GM13977 (cell line): Measurements from ENCODE around the gene C1S.
"Not testable (repeated sequence)": the region's sequence is repeated elsewhere in the genome, so short reads cannot be mapped to it uniquely, and the experiment has no call there.

Source experiments
- DNase-seq: peaks from one replicate; pipeline ENCODE4 v3.0.0; 2012; ENCODE audit warnings: low spot score
- CTCF ChIP-seq: IDR thresholded peaks from 2 replicates; pipeline ENCODE4 v1.5.1; 2012; ENCODE audit warnings: mild to moderate bottlenecking, control low read depth; ENCODE audit not compliant: insufficient read depth; ENCODE audit errors: extremely low read depth, missing control alignments
- in situ Hi-C: fragments of 300-500 bp; cut with MboI; formaldehyde crosslinking; loops from one replicate; pipeline ENCODE4 v1.12.0; 2022; ENCODE audit warnings: low sequenced_read_pairs, low pct_unique_long_range_greater_than_20kb, mixed read lengths, inconsistent platforms; ENCODE audit not compliant: unreplicated experiment

Gene C1S

DNA sequence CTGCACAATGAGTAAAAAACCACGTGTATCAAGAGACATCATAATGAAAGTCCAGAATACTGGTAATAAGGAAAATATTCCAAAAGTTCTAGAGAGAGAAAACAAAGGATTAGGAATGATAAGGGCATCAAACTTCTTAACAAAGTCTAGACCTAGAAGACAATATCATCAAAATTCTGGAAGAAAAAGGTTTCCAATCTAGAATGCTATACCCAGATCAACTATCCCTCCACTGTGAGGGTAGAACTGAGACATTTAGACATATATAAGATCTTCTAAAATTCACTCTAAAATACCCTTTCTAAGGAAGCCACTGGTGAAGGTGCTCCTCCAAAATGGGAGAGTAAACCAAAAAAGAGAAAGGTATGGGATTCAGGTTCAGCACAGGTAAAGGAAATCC is 45.6 kb downstream of the C1S start:
- in situ Hi-C loops: loop anchor here (25.0 kb wide), 1 partner anchor 169 kb away; the partner anchor contains the start of genes ATN1, C12orf57 and RNU7-1
- no peak for DNase-seq
- no peak for TF ChIP-seq CTCF

DNA sequence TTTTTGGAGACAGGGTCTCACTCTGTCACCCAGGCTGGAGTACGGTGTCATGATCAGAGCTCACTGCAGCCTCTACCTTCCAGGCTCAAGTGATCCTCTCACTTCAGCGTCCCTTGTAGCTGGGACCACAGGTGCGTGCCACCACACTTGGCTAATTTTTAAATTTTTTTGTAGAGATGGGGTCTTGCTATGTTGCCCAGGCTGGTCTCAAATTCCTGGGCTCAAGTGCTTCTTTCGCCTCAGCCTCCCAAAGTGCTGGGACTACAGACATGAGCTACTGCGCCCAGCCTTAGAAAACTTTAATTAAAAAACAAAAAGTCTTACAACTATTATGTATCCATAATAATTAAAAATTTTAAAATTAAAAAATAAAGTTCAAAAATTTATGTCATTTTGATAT is 46.7 kb downstream of the C1S start:
- DNase-seq: not testable (repeated sequence)
- in situ Hi-C loops: loop anchor here (25.0 kb wide), 1 partner anchor 170 kb away; the partner anchor contains the start of genes ATN1, C12orf57 and RNU7-1

GRCh38 chr12:7107636-7108002 is 47.1 kb downstream of the C1S start:
- TF ChIP-seq CTCF: no peak
- in situ Hi-C loops: loop anchor here (25.0 kb wide), 1 partner anchor 170 kb away; the partner anchor contains the start of genes ATN1, C12orf57 and RNU7-1
- DNase-seq: no peak

DNA sequence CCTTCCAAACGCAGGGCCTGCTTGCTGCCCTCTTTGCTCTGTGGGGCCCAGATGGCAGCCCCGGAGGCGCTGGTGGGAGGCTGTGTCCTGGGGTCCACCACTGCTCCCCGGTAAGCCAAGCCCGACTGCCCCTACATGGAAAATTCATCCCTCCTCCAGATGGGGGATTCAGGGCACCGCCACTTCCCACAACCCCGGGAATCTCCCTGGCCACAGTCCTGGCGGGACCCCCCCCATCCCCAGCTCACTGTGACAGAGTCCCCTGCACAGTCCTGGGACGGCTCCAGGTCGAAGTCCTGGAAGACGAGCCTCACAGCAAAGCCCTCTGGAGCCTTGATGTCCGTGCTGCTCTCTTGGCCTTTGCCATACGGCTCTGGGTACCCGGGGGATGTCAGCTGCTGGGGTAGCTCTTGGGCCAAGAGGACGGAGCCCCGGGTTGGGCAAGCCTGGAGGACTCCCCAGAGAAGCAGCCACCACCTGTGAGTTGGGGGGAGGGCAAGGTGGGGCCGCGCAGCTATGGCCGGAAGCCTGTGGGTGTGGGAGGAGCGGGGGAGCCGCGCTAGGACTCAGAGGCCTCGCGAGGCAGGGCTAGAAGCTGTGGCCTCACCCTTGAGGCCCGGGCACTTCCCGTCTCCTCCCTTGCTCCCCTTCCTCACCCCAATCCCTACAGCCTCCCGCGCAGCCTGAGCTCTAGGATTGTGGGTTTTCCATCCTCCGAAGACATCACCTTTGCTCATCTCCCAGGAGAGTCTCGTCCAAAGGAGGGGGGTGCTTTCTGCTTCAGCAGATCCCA is 47.7 kb downstream of the C1S start:
- peak; percentile 85 for DNase-seq
- in situ Hi-C loops: loop anchor here (25.0 kb wide), 1 partner anchor 171 kb away; the partner anchor contains the start of genes ATN1, C12orf57 and RNU7-1
- no peak for TF ChIP-seq CTCF

GRCh38 chr12:7108796-7109571 is 48.5 kb downstream of the C1S start, which contains the start of gene C1RL:
C1RL (minus strand) TSS chr12:7109214; CDS start chr12:7109180, 34 bp downstream.
- DNase-seq: peak; percentile 64
- in situ Hi-C loops: loop anchor here (25.0 kb wide), 1 partner anchor 172 kb away; the partner anchor contains the start of genes ATN1, C12orf57 and RNU7-1

GRCh38 chr12:7109572-7109920 is 49.0 kb downstream of the C1S start:
- no peak for DNase-seq
- in situ Hi-C loops: loop anchor here (25.0 kb wide), 1 partner anchor 172 kb away; the partner anchor contains the start of genes ATN1, C12orf57 and RNU7-1
- no peak for TF ChIP-seq CTCF

More at GRCh38 chr12:7108796-7109571, 48.5 kb downstream of the C1S start, which contains the start of gene C1RL:
- TF ChIP-seq CTCF: peak; percentile 95
